Activated CD4-positive, alpha-beta T cell treated with anti-CD3 and anti-CD28 coated beads, Interleukin-2, amount 10 ng/mL, durations not matched to agents 24 days and 14 days (primary cell): ENCODE results near the gene TMEM204. TPM values are rescaled to one million over a fixed set of nuclear protein-coding genes. Genes with fewer than 3 reads are reported as not detected.
"Not testable (repeated sequence)": the region's sequence is repeated elsewhere in the genome, so short reads cannot be mapped to it uniquely, and the experiment has no call there.

Experiments
- DNase-seq: peaks from one replicate; pipeline ENCODE4 v3.0.0; 2022
- H3K27ac Mint-ChIP-seq: one replicate; pipeline ENCODE4 v1.8.0; 2022; ENCODE audit warnings: mild to moderate bottlenecking, mixed read lengths
- H3K27me3 Mint-ChIP-seq: one replicate; pipeline ENCODE4 v1.8.0; 2022; ENCODE audit warnings: mixed read lengths
- H3K36me3 Mint-ChIP-seq: one replicate; pipeline ENCODE4 v1.8.0; 2022; ENCODE audit warnings: low read depth, mild to moderate bottlenecking, mixed read lengths
- H3K4me1 Mint-ChIP-seq: one replicate; pipeline ENCODE4 v1.8.0; 2021; ENCODE audit warnings: mixed read lengths
- H3K4me3 Mint-ChIP-seq: one replicate; pipeline ENCODE4 v1.8.0; 2022; ENCODE audit warnings: mild to moderate bottlenecking, moderate library complexity, mixed read lengths
- H3K9me3 Mint-ChIP-seq: one replicate; pipeline ENCODE4 v1.8.0; 2021; ENCODE audit warnings: mixed read lengths
- intact Hi-C: fragments of 100-400 bp; cut with micrococcal nuclease; formaldehyde crosslinking; loops from one replicate; pipeline ENCODE4 v1.15.1; 2023
- total RNA-seq: library from RNA; stranded (reverse); gene quantifications from 2 replicates; pipeline ENCODE4 v1.2.3, GENCODE V29; 2022

Gene TMEM204
- total RNA-seq, 1 donor from 2014 or later: 20.8 TPM

DNA sequence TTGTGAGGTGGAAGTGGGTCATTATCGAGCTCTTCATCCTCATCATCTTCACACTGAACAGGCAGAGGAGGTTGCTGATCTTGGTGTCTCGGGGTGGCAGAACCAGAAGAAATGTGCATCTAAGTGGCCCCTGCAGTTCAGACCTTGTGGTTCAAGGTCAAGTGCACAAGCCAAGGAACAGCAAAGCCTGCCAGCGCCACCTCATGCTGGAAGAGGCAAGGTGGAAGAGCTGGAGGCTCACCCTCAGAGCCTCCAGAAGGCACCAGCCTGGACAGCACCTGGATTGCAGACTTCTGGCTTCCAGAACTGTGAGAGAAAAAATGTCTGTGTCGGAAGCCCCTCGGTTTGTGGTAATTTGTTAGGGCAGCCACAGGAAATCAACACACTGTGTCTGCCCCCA is 45.7 kb downstream of the TMEM204 start:
- no peak overlapping the region for H3K27ac Mint-ChIP-seq
- no peaks in the 10 kb centered on the region for H3K27me3 Mint-ChIP-seq
- no peak overlapping the region for H3K4me3 Mint-ChIP-seq
- peaks cover 2% of the 10 kb centered on the region for H3K36me3 Mint-ChIP-seq
- DNase-seq: peak; percentile 70
- intact Hi-C loops: no loop called here
- no peaks in the 10 kb centered on the region for H3K9me3 Mint-ChIP-seq
- H3K4me1 Mint-ChIP-seq: peaks cover 5% of the 10 kb centered on the region

DNA sequence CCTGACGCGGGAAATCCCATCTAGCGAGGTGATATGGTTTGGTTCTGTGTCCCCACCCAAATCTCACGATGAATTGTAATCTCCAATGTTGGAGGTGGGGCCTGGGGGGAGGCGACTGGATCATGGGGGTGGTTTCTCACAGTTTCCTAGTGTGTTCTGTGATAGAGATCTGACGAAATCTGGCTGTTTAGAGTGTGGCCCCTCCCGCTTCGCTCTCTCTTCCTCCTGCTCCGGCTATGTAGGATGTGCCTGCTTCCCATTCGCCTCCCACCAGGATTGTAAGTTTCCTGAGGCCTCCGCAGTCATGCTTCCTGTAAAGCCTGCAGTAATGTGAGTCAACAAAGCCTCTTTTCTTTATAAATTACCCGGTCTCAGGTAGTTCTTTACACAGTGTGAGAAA is 46.8 kb downstream of the TMEM204 start:
- Mint-ChIP-seq H3K36me3 (peaks cover 2% of the 10 kb centered on the region), H3K4me3 (no peak overlapping the region), H3K27me3 (no peaks in the 10 kb centered on the region), H3K27ac (no peak overlapping the region), H3K9me3 (no peaks in the 10 kb centered on the region), H3K4me1 (peaks cover 5% of the 10 kb centered on the region)
- no peak for DNase-seq
- intact Hi-C loops: no loop called here

DNA sequence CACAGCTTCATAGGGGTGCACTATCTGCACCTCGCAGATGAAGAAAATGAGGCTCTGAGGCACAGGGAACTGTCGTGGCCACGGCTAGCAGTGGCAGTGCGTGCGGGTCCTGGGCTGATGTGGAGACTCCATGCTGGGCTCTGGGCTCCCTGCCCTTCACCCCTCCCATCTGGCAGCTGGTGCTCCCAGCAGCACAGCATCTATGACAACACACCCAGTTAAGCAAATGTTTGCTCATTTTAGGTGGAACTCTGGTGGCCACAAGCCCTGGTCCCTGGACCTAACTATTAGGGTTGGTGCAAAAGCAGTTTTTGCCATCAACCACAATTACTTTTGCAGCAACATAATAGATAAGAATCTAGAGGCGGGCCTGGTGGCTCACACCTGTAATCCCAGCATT is 47.5 kb downstream of the TMEM204 start:
- Mint-ChIP-seq H3K4me3 (no peak overlapping the region), H3K27me3 (no peaks in the 10 kb centered on the region), H3K9me3 (no peaks in the 10 kb centered on the region), H3K36me3 (peaks cover 2% of the 10 kb centered on the region), H3K27ac (no peak overlapping the region), H3K4me1 (peaks cover 3% of the 10 kb centered on the region)
- DNase-seq: no peak
- intact Hi-C loops: no loop called here

DNA sequence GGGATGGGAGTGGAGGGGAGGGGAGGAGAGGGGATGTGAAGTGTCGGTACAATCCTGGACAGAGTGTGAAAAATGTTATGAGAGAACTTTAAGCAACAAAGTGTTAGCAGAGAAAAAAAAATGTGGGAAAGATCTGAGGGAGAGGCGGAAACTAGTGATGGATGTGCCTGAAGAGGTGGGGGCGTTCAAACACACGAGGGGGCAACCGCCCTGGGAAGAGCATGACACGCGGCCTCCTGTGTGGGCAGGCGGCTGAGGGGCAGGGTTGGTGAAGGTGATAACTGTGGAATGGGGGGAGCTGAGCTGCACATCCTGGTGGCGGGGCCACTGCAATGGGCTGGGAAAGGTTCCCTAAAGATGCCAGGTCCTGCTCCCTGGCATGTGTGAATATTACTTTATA is 48.3 kb downstream of the TMEM204 start:
- Mint-ChIP-seq H3K4me1 (peaks cover 3% of the 10 kb centered on the region), H3K9me3 (no peaks in the 10 kb centered on the region), H3K4me3 (no peak overlapping the region), H3K27me3 (no peaks in the 10 kb centered on the region), H3K27ac (no peak overlapping the region), H3K36me3 (peaks cover 2% of the 10 kb centered on the region)
- no peak for DNase-seq
- intact Hi-C loops: no loop called here

DNA sequence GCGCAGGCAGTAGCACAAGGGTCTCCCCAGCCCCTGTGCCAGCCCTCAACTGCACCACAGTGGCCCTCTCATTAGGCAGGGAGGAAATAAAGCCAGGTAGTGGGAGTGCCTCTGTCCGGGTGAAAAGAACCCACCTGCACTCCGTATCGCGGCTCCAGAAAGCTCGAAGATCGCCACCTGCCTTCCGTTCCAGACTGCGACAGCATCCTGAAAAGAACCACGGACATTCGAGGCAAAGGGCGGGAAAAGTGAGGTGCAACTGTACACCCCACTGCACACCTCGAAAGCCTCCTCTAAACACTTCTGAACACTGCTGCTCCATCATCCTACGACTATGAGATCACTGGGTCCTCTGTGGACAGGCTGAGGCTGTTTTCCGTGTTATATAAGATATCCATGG is 49.7 kb downstream of the TMEM204 start:
- no peak for DNase-seq
- Mint-ChIP-seq H3K27ac (no peak overlapping the region), H3K4me3 (no peak overlapping the region), H3K4me1 (peaks cover 3% of the 10 kb centered on the region), H3K36me3 (peaks cover 2% of the 10 kb centered on the region), H3K9me3 (no peaks in the 10 kb centered on the region), H3K27me3 (no peaks in the 10 kb centered on the region)
- intact Hi-C loops: no loop called here

DNA sequence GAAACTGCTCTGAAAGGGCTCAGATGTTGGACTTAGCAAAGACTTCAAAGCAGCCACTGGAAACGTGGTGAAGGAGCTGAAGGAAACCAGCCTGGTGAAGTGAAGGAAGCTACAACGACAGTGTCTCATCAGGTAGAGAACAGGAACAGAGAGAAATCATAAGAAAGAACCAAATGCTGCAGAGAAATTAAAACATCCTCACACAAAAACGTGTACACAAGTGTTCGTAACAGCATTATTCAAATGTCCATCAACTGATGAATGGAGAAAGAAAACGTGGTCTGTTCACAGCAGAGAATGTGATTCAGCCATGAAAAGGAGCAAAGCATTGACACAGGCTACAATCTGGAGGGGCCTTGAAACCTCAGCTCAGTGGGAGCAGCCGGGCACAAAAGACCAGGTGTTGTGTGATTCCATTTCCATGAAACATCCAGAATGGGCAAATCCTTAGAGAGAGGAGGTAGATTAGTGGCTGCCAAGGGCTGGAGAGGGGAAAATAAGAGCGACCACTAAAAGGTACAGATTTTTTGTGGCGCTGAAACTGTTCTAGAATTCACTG is 51.5 kb downstream of the TMEM204 start:
- H3K27me3 Mint-ChIP-seq: no peaks in the 10 kb centered on the region
- intact Hi-C loops: no loop called here
- H3K36me3 Mint-ChIP-seq: peaks cover under 1% of the 10 kb centered on the region
- no peak for DNase-seq
- H3K9me3 Mint-ChIP-seq: no peaks in the 10 kb centered on the region
- H3K4me3 Mint-ChIP-seq: no peak overlapping the region
- H3K4me1 Mint-ChIP-seq: peaks cover 3% of the 10 kb centered on the region
- no peak overlapping the region for H3K27ac Mint-ChIP-seq

DNA sequence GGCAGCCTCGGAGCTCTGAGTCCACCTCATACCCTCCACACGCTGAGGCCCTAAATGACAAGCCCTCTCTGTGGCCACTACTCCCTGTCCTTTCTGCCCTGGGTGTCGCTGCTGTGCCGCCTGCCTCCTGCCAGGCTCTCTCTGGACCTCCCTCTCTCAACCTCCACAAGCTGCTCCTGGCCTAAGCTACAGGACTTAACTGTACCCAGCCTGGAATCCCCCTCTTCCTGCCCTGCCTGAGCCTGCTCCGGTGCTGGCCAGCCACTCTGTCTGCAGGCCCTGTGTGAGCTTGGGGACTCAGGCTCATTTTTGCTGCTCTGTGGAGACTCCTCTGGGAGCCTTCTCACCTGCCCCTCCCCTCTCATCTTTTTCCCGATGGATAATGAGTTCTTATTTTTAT is 56.9 kb downstream of the TMEM204 start:
- Mint-ChIP-seq H3K4me1 (no peaks in the 10 kb centered on the region), H3K36me3 (no peaks in the 10 kb centered on the region), H3K4me3 (no peak overlapping the region), H3K9me3 (no peaks in the 10 kb centered on the region), H3K27ac (no peak overlapping the region), H3K27me3 (no peaks in the 10 kb centered on the region)
- no peak for DNase-seq
- intact Hi-C loops: no loop called here

DNA sequence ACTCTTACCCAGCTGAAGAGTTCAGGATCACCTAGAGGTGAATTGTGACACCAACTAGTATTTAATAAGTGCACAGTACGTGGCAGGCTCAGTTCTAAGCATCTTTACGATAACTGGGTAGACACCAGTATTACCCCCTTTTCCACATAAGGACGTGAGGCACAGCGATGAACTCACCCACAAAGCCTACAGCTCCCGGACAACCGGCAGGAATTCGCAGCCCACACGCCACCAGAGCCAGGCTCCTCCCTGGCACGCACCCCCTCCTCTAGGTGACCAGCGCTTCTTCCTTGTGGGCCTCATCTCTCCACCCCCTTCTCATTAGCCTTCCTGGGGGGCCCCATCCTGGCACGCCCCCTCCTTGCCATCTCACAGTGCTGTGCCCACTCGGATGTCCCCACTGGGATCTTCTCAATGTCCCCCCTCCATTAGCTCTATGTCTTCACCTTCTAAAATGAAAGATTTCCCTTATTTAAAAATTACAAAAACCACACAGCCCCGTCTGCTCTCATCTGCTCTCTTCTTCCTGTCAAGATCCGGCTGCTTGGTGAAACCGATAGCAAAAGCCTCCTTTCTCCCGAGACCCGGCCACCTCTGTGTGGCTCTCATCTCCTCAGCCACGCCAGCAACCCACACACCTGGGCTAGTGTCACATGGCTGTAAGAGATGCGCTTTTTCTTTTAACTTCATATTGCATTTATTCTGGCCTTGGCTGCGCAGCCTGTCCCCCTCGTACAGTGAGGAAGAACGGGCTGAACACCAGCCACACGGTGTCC is 57.7 kb downstream of the TMEM204 start:
- Mint-ChIP-seq H3K36me3 (no peaks in the 10 kb centered on the region), H3K4me3 (no peak overlapping the region), H3K27ac (no peak overlapping the region), H3K9me3 (no peaks in the 10 kb centered on the region), H3K4me1 (no peaks in the 10 kb centered on the region), H3K27me3 (no peaks in the 10 kb centered on the region)
- intact Hi-C loops: no loop called here
- no peak for DNase-seq

DNA sequence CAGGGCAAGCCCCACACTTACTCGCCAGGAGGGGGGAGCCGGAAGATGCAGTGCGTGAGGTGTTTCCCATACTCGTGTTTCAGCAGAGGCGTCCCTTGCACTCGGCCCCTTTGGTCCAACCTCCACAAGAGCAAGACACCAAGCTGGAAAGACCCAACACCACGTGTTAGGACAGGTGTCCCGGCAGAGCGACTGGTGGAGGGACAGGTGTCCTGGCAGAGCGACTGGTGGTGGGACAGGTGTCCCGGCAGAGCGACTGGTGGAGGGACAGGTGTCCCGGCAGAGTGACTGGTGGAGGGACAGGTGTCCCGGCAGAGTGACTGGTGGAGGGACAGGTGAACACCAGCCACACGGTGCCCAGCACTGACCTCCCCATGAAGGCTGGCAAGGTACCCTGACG is 59.0 kb downstream of the TMEM204 start:
- no peaks in the 10 kb centered on the region for H3K36me3 Mint-ChIP-seq
- H3K4me3 Mint-ChIP-seq: no peak overlapping the region
- no peak overlapping the region for H3K27ac Mint-ChIP-seq
- no peaks in the 10 kb centered on the region for H3K27me3 Mint-ChIP-seq
- no peak for DNase-seq
- H3K4me1 Mint-ChIP-seq: no peaks in the 10 kb centered on the region
- no peaks in the 10 kb centered on the region for H3K9me3 Mint-ChIP-seq
- intact Hi-C loops: no loop called here

DNA sequence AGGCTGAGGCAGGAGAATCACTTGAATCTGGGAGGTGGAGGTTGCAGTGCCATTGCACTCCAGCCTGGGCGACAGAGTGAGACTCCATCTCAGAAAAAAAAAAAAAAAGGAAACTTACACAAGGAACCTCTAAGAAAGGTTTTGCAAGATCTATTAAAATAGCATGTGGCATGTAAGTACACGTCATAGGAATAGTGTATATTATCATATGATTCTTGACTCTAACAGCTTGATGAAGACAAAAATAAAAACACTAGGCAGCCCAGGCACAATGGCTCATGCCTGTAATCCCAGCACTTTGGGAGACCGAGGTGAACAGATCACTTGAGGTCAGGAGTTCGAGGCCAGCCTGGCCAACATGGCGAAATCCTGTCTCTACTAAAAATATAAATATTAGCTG is 62.0 kb downstream of the TMEM204 start:
- H3K27ac Mint-ChIP-seq, H3K4me3 Mint-ChIP-seq, H3K9me3 Mint-ChIP-seq, DNase-seq, intact Hi-C loops, H3K36me3 Mint-ChIP-seq, H3K4me1 Mint-ChIP-seq, H3K27me3 Mint-ChIP-seq: not testable (repeated sequence)

DNA sequence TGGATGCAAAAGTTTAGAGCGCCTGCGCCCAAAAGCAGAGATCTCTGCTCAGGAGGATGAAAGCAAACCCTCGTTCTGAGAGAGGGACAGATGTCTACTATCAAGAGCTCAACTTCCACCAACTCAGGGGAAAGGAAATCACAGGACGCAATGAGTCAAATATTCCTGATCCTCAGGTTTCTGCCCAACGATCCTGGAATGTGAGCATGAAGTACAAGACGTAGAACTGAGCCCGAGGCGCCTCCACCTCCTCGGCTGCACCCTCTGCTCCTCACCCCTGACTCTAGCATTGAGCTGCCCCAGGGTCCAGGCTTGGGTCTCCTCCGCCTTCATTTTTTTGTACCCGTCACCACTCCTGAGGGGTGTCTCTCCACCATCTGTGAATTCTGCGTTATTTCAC is 63.0 kb downstream of the TMEM204 start:
- H3K27me3 Mint-ChIP-seq: no peaks in the 10 kb centered on the region
- H3K4me3 Mint-ChIP-seq: no peak overlapping the region
- H3K27ac Mint-ChIP-seq: no peak overlapping the region
- H3K9me3 Mint-ChIP-seq: no peaks in the 10 kb centered on the region
- no peaks in the 10 kb centered on the region for H3K4me1 Mint-ChIP-seq
- DNase-seq: no peak
- intact Hi-C loops: no loop called here
- H3K36me3 Mint-ChIP-seq: no peaks in the 10 kb centered on the region

DNA sequence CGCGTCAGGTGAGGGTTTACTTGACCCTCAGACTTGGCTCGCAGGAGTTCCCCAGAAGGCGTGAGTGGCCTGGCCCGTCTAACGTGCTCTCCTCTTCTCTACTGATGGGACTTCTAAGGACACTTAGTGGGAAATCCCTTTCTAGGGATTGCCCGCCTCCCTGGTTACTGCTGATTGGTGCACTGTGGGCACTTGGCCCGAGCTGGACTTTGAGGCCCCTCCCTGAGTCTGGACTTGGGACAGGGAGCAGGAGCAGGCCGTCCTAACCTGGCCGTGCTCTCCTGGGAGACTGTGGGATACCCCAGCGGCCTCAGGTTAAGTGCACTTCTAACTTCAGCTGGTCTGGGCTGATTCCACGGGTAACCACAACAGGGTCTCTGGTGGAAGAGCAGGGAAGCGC is 63.7 kb downstream of the TMEM204 start:
- H3K9me3 Mint-ChIP-seq: no peaks in the 10 kb centered on the region
- no peak overlapping the region for H3K4me3 Mint-ChIP-seq
- H3K4me1 Mint-ChIP-seq: no peaks in the 10 kb centered on the region
- DNase-seq: no peak
- H3K27me3 Mint-ChIP-seq: no peaks in the 10 kb centered on the region
- intact Hi-C loops: no loop called here
- H3K36me3 Mint-ChIP-seq: no peaks in the 10 kb centered on the region
- no peak overlapping the region for H3K27ac Mint-ChIP-seq

DNA sequence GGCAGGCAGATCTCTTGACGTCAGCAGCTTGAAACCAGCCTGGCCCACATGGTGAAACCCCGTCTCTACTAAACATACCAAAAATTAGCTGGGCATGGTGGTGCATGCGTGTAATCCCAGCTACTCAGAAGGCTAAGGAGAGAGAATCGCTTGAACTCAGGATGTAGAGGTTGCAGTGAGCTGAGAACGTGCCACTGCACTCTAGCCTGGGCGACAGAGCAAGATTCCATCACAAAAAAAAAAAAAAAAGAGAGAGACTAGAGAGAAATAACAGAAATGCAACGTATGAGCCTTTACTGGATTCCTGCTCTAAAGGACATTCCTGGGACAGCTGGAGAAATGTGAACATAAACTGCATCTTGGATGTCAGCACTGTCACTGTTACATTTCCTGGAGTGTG is 67.6 kb downstream of the TMEM204 start:
- Mint-ChIP-seq H3K36me3 (no peaks in the 10 kb centered on the region), H3K27ac (no peak overlapping the region), H3K27me3 (no peaks in the 10 kb centered on the region), H3K9me3 (no peaks in the 10 kb centered on the region), H3K4me3 (no peak overlapping the region), H3K4me1 (no peaks in the 10 kb centered on the region)
- intact Hi-C loops: no loop called here
- DNase-seq: no peak

DNA sequence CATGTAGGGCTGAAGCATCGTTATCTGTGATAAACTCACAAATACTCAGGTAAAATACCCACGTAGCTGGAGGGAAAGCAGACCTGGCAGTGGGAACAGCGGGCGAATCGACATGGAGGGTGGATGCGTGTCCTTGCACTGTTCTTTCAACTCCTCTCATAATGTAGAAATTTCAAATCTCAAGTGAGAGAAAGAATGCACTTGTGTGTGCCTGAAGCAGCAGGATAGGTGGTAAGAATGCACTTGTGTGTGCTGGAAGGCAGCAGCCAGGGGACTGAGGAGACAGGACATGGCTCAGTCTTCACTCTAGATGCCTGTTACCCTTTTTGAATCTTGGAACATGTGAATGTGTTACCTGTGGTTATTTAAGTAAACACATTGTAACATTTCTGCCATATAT is 68.0 kb downstream of the TMEM204 start:
- Mint-ChIP-seq H3K36me3 (no peaks in the 10 kb centered on the region), H3K27me3 (no peaks in the 10 kb centered on the region), H3K9me3 (no peaks in the 10 kb centered on the region), H3K4me1 (no peaks in the 10 kb centered on the region), H3K27ac (no peak overlapping the region), H3K4me3 (no peak overlapping the region)
- intact Hi-C loops: no loop called here
- DNase-seq: no peak

DNA sequence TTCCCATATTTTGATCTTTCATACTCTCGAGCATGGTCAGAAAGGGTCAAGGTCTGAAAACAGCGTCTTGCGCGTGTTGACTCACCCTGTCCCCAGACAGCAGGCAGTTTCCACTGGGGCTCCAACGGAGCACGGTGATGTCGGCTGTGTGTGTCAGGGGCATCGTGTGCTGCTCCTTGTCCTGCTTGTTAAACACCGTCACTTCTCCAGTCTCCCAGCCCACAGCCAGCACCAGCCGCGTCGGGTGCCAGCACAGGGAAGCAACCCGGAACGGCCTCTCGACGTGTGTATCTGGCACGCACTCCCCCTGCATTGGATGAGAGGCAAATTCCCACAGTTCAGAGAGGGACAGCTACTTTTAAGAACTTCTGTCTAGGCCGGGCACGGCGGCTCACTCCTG is 68.8 kb downstream of the TMEM204 start:
- H3K27me3 Mint-ChIP-seq: no peaks in the 10 kb centered on the region
- no peaks in the 10 kb centered on the region for H3K9me3 Mint-ChIP-seq
- H3K4me3 Mint-ChIP-seq: no peak overlapping the region
- H3K36me3 Mint-ChIP-seq: peaks cover 3% of the 10 kb centered on the region
- H3K4me1 Mint-ChIP-seq: no peaks in the 10 kb centered on the region
- H3K27ac Mint-ChIP-seq: no peak overlapping the region
- intact Hi-C loops: no loop called here
- DNase-seq: no peak
